Activated CD4-positive, CD25-positive, alpha-beta regulatory T cell treated with anti-CD3 and anti-CD28 coated beads, Interleukin-2, amount 50 U/mL, for 16 hours (primary cell): ENCODE measurements around the gene BORCS5.
A peak's percentile ranks its signal among the peaks of the same experiment; 100 is the strongest.

Source experiments
- DNase-seq: peaks from one replicate; pipeline ENCODE4 v3.0.0-alpha.2; 2020; ENCODE audit warnings: low read depth, low spot score

The BORCS5 gene

DNA sequence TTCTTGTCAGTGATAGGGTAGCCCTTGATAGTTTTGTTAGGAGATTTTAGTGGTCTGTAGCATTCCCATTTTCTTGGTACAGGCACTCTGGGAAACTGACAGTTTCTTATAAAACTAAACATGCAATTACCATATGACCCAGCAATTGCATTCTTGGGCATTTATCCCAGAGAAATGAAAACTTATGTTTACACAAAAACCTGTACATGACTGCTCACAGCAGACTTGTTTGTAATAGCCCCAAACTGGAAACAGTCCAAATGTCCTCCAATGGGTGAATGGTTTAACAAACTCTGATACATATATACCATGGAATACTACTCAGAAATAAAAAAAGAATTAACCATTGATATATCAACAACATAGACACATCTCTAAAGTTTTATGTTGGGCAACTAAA, 75.5 kb downstream of the BORCS5 start:
- no peak for DNase-seq

DNA sequence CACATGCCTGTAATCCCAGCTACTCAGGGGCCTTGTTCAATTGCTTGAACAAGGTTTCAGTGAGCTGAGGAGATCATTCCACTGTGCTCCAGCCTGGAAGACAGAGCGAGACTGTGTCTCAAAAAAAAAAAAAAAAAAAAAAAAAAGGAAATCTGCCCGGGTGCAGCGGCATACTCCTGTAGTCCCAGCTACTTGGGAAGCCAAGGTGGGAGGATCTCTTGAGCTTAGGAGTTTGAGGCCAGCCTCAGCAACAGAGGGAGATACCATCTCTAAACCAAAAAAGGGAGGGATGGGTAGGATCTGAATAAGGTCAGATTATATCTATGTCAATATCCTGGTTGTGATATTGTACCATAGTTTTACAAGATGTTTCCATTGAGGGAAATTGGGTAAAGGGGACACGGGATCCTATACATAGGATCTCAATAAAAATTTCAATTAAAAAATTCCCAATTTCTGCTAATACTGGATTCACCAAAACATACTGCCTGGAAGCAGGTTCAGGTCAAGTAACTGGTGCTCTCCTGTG, 76.4 kb downstream of the BORCS5 start:
- DNase-seq, result no peak

- no peak for DNase-seq
Observed at GRCh38 chr12:12436831-12437345, 80.0 kb downstream of the BORCS5 start.

DNA sequence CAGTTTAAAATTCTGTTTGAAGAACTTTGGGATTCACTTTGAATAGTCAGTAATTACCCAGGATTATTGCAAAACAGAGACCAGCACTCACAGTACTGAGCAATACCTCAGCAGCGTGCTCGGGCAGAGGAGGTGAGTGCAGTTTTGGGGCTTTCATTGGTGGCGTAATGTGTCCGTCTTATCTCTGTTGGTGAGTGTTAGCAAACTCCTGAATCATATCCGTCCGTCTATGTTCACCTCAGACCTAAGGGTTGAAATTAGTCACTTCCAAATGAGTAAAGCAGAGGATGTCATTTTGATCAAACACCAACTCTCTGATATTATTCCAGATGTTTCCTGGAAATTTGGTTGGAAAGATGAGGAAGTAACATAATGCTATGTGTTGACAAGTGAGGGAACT, 82.8 kb downstream of the BORCS5 start:
- peak; percentile 30 for DNase-seq

GRCh38 chr12:12440784-12441428, 84.0 kb downstream of the BORCS5 start:
- DNase-seq, result no peak

DNA sequence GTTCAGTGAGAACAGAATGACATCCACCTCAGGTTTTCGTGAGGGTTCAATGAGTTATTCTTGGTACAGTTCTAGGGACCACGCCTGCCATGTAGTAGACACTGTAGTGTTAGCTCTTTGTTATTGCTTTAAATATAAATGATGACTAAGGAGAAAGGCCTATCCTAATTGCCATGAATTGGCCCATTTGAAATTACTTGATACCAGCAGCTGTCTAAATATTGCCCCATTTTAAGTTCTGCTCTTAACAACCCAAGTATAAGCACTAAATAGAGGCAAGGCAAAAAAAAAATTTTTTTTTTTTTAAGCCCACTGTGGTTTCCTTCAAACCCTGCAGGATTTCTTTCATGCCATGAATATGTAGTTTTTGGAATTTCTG, 84.5 kb downstream of the BORCS5 start:
- DNase-seq, result no peak

GRCh38 chr12:12441843-12442461, 85.1 kb downstream of the BORCS5 start:
- no peak for DNase-seq

GRCh38 chr12:12442548-12443071, 85.7 kb downstream of the BORCS5 start:
- DNase-seq, result no peak

DNA sequence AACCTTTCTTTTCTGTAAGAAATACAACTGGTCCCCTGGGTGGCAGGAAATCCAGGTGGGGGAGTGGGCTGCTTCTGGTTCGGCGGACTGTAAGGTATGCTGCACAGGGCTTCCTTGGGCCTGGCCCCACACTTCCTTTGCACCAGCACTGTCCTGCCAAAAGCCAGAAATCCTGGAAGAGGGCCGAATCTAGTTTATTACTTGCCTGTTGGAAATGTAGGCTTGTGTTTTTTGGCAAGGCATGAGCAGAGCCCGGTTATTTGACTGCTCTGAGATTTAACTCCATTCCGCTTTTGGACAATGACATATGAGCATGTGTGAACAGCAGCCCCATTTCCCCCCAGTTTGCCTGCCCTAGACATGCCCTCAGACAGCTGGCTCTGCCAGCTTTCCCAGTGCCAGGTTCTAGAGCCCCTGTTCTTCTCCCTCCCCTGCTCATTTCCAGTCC, 86.6 kb downstream of the BORCS5 start:
- DNase-seq, result no peak

DNA sequence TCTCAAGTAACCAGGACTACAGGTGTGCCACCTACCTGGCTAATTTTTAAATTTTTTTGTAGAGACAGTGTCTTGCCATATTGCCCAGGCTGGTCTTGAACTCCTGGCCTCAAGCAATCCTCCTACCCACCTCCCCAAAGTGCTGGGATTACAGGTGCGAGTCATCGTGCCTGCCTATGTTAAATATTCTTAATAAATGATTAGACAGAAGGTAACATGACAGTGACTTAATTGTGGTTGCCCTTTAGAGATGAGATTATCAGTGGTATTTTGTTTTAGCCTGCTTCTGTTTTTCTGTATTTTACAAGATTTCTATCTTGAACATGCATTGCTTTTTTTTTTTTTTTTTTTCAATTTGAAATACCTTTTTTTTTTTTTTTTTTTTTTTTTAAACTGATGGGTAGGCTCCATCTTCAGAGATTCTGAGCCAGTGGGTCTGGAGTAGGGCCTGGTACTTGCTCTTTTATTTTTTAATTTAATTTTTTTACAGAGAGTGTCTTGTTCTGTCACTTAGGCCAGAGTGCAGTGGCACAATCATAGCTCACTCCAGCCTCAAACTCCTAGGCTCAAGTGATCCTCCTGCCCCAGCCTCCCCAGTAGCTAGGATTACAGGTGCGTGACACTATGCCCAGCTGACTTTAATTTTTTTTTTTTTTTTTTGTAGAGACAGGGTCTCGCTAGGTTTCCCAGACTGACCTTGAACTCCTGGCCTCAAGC, 88.4 kb downstream of the BORCS5 start:
- no peak for DNase-seq

GRCh38 chr12:12445882-12446181, 89.0 kb downstream of the BORCS5 start:
- DNase-seq, result no peak

DNA sequence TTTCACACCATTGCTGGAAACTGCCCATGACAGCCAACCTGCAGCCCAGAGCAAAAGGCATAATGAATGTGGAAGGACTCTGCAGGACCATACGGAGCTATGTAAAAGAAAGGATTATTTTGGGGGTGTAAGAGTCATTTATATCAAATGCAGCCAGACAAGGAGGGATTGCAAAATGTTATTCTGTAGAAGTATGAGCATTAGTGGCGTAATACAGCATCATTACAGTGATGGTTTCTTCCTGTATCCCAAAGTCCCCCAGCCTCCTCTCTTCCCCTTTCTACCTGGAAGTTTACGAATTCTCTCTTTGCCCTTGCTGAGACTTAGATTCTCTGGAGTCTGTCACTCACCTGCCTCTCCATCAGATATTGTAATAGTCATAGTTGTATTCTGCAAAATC, 89.9 kb downstream of the BORCS5 start:
- no peak for DNase-seq

GRCh38 chr12:12447236-12447635, 90.4 kb downstream of the BORCS5 start:
- no peak for DNase-seq

DNA sequence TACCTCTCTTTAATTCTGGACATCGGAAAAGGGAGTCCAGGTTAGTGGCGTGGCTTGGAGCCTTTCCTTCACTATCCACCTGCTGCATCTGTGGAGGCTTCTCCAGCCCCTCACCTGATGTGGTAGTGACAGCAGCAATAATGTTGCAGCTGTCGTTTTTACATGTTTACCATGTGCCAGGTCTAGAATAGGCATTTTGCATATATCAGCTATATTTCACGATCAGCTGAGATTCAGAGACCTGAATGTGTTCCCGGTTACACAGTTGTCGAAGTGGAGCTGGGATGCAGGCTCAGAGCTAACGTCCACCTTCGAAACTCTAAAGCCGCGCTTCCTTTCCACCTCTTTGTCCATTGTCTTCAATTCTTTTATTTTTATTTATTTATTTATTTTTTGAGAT, 91.0 kb downstream of the BORCS5 start:
- DNase-seq, result no peak

DNA sequence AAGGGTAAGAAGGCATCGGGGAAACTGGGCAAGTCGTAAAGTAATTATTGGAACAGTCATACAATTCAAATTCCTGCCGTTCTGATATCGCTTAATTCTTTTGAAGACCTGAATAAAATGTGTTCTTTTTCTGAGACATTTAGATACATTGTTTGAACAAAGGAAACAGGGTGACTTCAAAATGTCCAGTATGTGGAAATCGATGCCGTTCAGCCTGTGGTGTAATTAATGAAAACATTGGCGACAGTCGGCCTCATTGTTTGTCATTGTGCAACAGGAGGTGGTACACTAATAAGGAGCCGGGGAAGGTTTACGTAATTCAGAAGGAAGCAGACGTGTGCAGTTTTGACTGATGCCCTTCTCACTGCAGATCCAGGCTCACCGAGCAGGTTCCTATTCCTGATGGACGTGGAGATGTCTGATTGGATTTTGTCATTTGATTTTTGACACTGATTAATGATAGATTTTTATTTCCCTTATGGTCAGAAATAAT, 92.7 kb downstream of the BORCS5 start:
- DNase-seq, result no peak

DNA sequence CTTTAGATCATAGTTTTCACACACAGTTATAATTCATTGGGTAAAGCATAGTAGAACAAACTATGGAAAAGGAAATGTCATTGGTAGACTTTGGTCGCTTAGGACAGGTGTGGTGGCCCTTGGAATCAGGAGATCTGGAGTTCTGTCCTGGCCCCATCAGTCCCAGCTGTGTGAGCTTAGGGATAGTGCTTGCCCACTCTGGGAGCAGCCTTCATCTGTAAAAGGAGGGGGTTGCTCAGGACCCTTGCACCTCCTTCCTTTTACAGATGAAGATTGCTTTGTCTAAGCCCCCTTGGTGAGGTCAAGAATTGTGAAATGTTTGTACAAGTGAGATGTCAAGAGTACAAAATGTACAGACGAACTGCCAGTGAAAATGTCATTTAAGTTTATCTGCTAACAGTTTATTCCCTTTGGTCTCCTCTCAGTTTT, 93.2 kb downstream of the BORCS5 start:
- no peak for DNase-seq

DNA sequence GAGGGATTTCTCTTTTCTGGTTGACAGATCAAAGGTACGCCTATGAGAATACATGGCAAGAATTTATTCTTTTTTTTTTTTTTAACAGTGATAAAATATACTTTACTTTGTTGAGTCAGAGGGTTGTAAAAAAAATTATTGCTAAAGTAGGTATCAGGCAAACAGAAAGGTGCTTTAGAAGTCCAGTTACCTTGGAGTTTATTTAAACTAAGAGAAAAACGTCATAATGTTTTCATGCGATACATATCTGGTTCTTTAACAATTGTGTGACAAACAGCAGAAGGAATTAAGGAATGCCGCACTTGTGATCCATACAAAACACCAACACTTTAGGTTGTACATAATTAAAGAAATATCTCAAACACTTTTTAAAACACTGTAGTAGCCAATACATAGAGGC, 94.2 kb downstream of the BORCS5 start:
- DNase-seq, result no peak

DNA sequence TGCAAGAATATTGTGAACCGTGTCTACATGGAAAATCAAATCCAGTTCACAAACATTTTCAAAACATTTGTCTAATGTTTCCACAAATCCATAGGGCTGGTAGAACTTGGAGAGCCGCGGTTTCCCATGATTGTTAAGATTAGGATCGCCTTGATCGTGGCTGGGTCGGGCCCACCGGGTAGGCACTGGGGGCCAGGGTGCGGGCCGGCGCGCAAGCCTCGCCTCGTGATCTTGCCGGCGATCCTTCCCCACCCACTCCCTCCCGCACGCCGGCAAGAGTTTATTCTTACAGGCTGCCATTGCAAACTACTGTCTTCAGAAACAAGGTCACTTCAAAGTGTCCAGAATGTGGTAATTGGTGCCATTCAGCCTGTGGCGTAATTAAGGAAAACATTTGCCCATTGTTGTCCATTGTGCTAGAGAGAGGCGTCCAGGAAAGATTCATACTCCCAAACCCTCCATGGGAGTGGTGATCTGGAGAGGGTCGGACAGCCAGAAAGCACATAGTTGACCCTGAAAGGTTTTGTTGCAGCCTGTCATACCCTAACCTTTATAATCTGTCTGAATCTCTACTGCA, 95.5 kb downstream of the BORCS5 start:
- no peak for DNase-seq

DNA sequence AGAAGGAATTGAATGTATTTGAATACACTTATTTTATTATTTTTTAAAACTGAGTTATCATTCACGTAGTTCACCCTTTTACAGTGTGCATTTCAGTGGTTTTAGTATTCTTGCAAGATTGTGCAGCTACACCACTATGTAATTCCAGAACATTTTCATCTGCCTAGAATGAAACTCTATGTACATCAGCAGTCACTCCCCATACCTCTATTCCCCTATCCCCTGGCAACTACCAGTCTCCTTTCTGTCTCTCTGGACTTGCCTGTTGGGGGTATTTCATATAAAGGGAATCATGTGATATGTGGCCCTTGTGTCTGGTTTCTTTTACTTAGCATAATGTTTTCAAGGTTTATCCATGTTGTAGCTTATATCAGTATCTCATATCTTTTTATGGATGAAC, 96.8 kb downstream of the BORCS5 start:
- DNase-seq, result no peak

GRCh38 chr12:12454315-12454714, 97.4 kb downstream of the BORCS5 start:
- DNase-seq, result no peak

- no peak for DNase-seq
Observed at GRCh38 chr12:12456637-12457036, 99.8 kb downstream of the BORCS5 start.
